ENCODE measurements around the gene SDF2. TPM values are rescaled to one million over a fixed set of nuclear protein-coding genes. Genes with fewer than 3 reads are reported as not detected.
"Not testable (repeated sequence)": the region's sequence is repeated elsewhere in the genome, so short reads cannot be mapped to it uniquely, and the experiment has no call there.

SDF2 gene
- total RNA-seq, 2 experiments from 2014 or later = 30.3 to 30.9 TPM

DNA sequence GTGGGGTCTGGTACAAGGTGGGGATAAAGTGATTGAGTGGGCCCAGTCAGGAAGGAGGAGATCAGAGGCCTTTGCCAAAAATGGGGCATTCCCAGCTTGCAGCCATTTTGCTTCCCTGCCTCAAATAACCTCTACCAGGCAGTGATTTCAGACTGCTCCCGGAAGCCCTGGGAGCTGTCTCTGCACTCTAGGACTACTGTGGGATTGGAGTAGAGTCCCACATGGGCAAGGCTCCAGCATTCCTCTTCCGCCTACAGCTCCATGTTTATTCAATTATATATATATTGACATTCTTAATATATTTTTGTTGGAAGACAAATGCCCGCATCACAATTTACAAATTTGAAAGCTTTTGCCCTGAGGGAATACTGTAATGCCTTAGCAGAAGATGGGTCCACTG lies 13.8 kb upstream of the SDF2 start:
- no peak overlapping the region for H3K27ac Mint-ChIP-seq
- no peaks in the 10 kb centered on the region for H3K4me1 Mint-ChIP-seq (ENCODE audit: low read depth)
- CTCF ChIA-PET = interaction anchor here (0.6 to 2.8 kb wide), 4 partner anchors 28 to 66 kb away, joined by 3 to 22 read pairs (median 4); no protein-coding TSS in a partner anchor
- H3K36me3 Mint-ChIP-seq (ENCODE audit: low read depth) = peaks cover 50% of the 10 kb centered on the region
- intact Hi-C loops (cut with micrococcal nuclease) = no loop called here
- H3K9me3 Mint-ChIP-seq = no peaks in the 10 kb centered on the region
- H3K27me3 Mint-ChIP-seq (ENCODE audit: low read depth) = no peaks in the 10 kb centered on the region
- no peak overlapping the region for H3K4me3 Mint-ChIP-seq
- no peak for DNase-seq

DNA sequence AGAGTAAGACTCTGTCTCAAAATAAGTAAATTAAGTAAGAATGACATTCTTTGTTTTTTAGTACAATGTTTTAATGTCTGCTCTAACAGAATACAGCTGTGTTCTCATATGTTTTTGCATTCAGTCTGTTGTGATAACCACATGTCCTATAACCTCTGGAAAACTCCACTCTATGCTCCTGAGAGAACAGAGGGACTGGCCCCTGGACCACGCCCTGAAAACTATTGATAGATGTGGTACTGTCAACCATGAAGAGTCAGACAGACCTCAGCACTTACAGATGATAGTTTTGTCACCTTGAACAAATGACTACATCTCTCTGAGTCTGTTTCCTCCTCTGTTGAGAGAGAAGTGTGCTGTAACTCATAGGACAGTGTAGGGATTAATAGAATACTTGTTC lies 8.2 kb upstream of the SDF2 start:
- Mint-ChIP-seq H3K9me3 (no peaks in the 10 kb centered on the region), H3K27ac (no peak overlapping the region), H3K4me3 (no peak overlapping the region), H3K27me3 (ENCODE audit: low read depth) (no peaks in the 10 kb centered on the region), H3K4me1 (ENCODE audit: low read depth) (peaks cover 31% of the 10 kb centered on the region), H3K36me3 (ENCODE audit: low read depth) (peaks cover 37% of the 10 kb centered on the region)
- CTCF ChIA-PET = no interaction called here
- intact Hi-C loops (cut with micrococcal nuclease) = no loop called here
- DNase-seq = no peak

DNA sequence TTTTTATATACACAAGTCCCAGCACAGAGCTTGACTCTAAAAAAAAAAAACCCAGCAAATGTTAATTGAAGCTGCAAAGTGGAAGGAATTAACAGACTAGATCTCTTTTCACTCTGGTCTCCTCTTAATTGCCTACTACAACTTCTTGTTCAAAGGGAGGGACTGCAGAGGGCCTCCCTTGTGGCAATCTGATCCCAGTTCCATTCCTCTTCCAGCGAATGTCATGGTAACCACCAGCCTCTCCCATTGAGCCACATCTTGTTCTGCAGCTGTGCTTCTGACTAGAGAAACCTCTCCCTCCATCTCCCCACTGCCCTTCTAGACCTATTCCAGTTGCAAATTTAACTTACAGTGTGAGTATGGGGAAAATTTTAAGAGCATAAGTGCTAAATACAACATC lies 6.2 kb upstream of the SDF2 start:
- peaks cover 27% of the 10 kb centered on the region for H3K36me3 Mint-ChIP-seq (ENCODE audit: low read depth)
- no peak overlapping the region for H3K4me3 Mint-ChIP-seq
- intact Hi-C loops (cut with micrococcal nuclease) = no loop called here
- CTCF ChIA-PET = interaction anchor here (0.6 kb wide), 1 partner anchor 10 kb away, joined by 3 read pairs; no protein-coding TSS in a partner anchor
- H3K27ac Mint-ChIP-seq = no peak overlapping the region
- H3K4me1 Mint-ChIP-seq (ENCODE audit: low read depth) = peaks cover 52% of the 10 kb centered on the region
- no peaks in the 10 kb centered on the region for H3K27me3 Mint-ChIP-seq (ENCODE audit: low read depth)
- DNase-seq = no peak
- H3K9me3 Mint-ChIP-seq = no peaks in the 10 kb centered on the region

DNA sequence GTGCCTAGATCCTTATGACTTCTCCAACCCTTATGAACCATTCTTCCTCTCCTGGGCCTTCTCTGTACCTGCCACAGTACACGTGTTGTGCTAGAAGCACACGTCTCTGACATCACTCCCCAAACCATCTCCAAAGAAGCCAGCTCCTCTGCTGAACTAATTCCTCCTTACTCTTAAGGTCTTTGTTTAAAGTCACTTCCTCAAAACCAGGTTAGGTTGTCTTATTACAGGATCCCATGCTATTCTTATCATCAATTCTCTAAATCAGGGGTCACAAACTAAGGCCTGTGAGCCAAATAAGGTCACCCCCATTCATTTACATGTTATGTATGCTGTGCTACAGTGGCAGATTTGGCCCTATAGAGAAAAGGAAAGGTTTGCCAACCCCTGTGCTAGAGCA lies 4.3 kb upstream of the SDF2 start:
- Mint-ChIP-seq H3K27me3 (ENCODE audit: low read depth) (no peaks in the 10 kb centered on the region), H3K4me3 (no peak overlapping the region), H3K36me3 (ENCODE audit: low read depth) (peaks cover 24% of the 10 kb centered on the region), H3K27ac (no peak overlapping the region), H3K9me3 (no peaks in the 10 kb centered on the region), H3K4me1 (ENCODE audit: low read depth) (peaks cover 58% of the 10 kb centered on the region)
- CTCF ChIA-PET = interaction anchor here (0.8 to 0.9 kb wide), 2 partner anchors 19 to 22 kb away, joined by 3 read pairs; no protein-coding TSS in a partner anchor
- intact Hi-C loops (cut with micrococcal nuclease) = no loop called here
- DNase-seq = no peak

DNA sequence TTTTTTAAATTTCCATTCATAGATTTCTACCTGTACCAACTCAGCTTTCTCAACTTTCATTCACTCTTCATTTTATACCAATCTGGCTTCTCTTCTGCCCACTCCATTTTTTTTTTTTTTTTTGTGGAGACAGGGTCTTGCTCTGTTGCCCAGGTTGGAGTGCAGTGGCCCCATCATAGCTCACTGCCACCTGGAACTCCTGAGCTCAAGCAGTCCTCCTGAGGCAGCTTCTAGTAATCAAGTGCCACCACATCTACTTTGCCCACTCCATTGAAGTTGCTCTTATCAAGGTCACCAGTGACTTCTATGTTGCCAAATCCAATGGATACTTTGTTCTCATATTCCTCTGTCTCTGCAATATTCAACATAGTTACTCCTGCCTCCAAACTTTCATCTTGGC lies 2.0 kb upstream of the SDF2 start:
- CTCF ChIA-PET = interaction anchor here (4.3 kb wide), 1 partner anchor 18 kb away, joined by 56 read pairs; the partner anchor contains the start of gene BLTP2
- no peaks in the 10 kb centered on the region for H3K9me3 Mint-ChIP-seq
- peaks cover 28% of the 10 kb centered on the region for H3K36me3 Mint-ChIP-seq (ENCODE audit: low read depth)
- peak overlapping the region; percentile 100 for H3K27ac Mint-ChIP-seq
- intact Hi-C loops (cut with micrococcal nuclease) = loop anchor here (2.0 to 5.0 kb wide), 2 partner anchors 55 to 289 kb away; partner anchors contain the start of genes PHF12 and RPL23A
- H3K4me3 Mint-ChIP-seq = peak overlapping the region; percentile 98
- DNase-seq = no peak
- H3K4me1 Mint-ChIP-seq (ENCODE audit: low read depth) = peaks cover 63% of the 10 kb centered on the region
- no peaks in the 10 kb centered on the region for H3K27me3 Mint-ChIP-seq (ENCODE audit: low read depth)

DNA sequence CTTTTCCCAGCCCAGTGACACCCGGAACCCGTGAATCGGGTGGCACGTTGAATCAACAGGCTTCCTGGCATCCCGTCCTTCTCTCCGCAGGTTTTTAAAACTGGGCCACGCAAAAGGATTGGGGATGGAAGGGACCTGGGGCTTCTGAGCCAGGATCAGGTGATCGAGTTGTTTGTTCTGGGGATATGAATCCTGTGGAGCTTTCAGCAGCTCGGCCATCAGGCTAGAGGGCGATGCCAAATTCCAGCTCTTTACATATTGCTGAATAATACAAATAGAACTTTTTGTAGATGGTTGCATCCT lies 772 bp upstream of the SDF2 start:
- intact Hi-C loops (cut with micrococcal nuclease) = loop anchor here (1.0 to 5.0 kb wide), 4 partner anchors 49 to 290 kb away; partner anchors contain the start of genes PHF12, PROCA1, RPL23A and SPAG5
- H3K36me3 Mint-ChIP-seq (ENCODE audit: low read depth) = peaks cover 29% of the 10 kb centered on the region
- CTCF ChIA-PET = interaction anchor here (0.9 to 4.3 kb wide), 4 partner anchors 9 to 54 kb away, joined by 3 to 56 read pairs (median 7); partner anchors contain the start of gene BLTP2
- no peaks in the 10 kb centered on the region for H3K27me3 Mint-ChIP-seq (ENCODE audit: low read depth)
- DNase-seq = no peak
- no peaks in the 10 kb centered on the region for H3K9me3 Mint-ChIP-seq
- peaks cover 54% of the 10 kb centered on the region for H3K4me1 Mint-ChIP-seq (ENCODE audit: low read depth)
- peak overlapping the region; percentile 98 for H3K4me3 Mint-ChIP-seq
- peak overlapping the region; percentile 100 for H3K27ac Mint-ChIP-seq

DNA sequence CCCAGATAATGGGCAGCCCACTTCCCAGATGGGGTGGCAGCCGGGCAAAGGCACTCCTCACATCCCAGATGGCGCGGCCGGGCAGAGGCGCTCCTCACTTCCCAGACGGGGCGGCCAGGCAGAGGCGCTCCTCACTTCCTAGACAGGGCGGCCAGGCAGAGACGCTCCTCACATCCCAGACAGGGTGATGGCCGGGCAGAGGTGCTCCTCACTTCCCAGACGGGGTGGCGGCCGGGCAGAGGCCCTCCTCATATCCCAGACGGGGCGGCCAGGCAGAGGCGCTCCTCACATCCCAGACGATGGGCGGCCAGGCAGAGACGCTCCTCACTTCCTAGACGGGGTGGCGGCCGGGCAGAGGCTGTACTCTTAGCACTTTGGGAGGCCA lies 2.2 kb downstream of the SDF2 start:
- H3K9me3 Mint-ChIP-seq; H3K27ac Mint-ChIP-seq; CTCF ChIA-PET; DNase-seq; H3K27me3 Mint-ChIP-seq (ENCODE audit: low read depth); H3K4me3 Mint-ChIP-seq; intact Hi-C loops (cut with micrococcal nuclease): not testable (repeated sequence)
- peaks cover 22% of the 10 kb centered on the region for H3K36me3 Mint-ChIP-seq (ENCODE audit: low read depth)
- peaks cover 45% of the 10 kb centered on the region for H3K4me1 Mint-ChIP-seq (ENCODE audit: low read depth)

DNA sequence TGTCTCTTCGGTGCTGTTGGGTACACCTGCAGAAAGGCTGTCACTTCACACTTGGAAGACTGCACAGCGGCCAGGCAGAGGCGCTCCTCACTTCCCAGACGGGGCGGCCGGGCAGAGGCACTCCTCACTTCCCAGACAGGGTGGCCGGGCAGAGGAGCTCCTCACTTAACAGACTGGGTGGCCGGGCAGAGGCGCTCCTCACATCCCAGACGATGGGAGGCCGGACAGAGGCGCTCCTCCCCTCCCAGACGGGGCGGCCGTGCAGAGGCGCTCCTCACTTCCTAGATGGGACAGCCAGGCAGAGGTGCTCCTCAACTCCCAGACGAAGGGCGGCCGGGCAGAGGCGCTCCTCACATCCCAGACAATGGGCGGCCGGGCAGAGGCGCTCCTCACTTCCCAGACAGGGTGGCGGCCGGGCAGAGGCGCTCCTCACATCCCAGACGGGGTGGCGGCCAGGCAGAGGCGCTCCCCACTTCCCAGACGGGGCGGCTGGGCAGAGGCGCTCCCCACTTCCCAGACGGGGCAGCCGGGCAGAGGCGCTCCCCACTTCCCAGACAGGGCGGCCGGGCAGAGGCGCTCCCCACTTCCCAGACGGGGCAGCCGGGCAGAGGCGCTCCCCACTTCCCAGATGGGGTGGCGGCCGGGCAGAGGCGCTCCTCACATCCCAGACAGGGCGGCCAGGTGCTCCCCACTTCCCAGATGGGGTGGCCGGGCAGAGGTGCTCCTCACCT lies 2.8 kb downstream of the SDF2 start:
- H3K9me3 Mint-ChIP-seq; intact Hi-C loops (cut with micrococcal nuclease); H3K27ac Mint-ChIP-seq; H3K27me3 Mint-ChIP-seq (ENCODE audit: low read depth); H3K4me3 Mint-ChIP-seq; CTCF ChIA-PET; DNase-seq: not testable (repeated sequence)
- H3K4me1 Mint-ChIP-seq (ENCODE audit: low read depth) = peaks cover 40% of the 10 kb centered on the region
- H3K36me3 Mint-ChIP-seq (ENCODE audit: low read depth) = peaks cover 22% of the 10 kb centered on the region

DNA sequence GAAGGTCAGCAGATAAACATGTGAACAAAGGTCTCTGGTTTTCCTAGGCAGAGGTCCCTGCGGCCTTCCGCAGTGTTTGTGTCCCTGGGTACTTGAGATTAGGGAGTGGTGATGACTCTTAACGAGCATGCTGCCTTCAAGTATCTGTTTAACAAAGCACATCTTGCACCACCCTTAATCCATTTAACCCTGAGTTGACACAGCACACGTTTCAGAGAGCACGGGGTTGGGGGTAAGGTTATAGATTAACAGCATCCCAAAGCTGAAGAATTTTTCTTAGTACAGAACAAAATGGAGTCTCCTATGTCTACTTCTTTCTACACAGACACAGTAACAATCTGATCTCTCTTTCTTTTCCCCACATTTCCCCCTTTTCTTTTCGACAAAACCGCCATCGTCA lies 3.4 kb downstream of the SDF2 start:
- H3K9me3 Mint-ChIP-seq; DNase-seq; H3K27ac Mint-ChIP-seq; intact Hi-C loops (cut with micrococcal nuclease); H3K27me3 Mint-ChIP-seq (ENCODE audit: low read depth); H3K4me3 Mint-ChIP-seq: not testable (repeated sequence)
- H3K4me1 Mint-ChIP-seq (ENCODE audit: low read depth) = peaks cover 34% of the 10 kb centered on the region
- CTCF ChIA-PET = interaction anchor here (1.3 kb wide), 1 partner anchor 11 kb away, joined by 5 read pairs; no protein-coding TSS in a partner anchor
- peaks cover 20% of the 10 kb centered on the region for H3K36me3 Mint-ChIP-seq (ENCODE audit: low read depth)

DNA sequence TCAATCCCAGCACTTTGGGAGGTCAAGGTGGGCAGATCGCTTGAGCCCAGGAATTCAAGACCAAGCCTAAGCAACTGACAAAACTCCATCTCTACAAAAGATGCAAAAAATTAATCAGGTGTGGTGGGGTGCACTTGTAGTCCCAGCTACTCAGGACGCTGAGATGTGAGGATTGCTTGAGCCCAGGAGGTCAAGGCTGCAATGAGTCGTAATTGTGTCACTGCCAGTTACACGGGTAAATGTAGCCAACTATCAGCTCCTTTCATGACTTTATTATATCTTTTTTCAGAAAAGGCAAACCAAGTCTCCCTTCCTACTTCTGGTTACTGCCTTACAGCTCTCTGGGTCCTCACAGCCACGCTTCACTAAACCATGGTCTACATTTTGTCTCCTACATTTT lies 4.0 kb downstream of the SDF2 start:
- H3K36me3 Mint-ChIP-seq (ENCODE audit: low read depth) = peaks cover 17% of the 10 kb centered on the region
- no peaks in the 10 kb centered on the region for H3K9me3 Mint-ChIP-seq
- intact Hi-C loops (cut with micrococcal nuclease) = no loop called here
- no peak overlapping the region for H3K4me3 Mint-ChIP-seq
- no peak overlapping the region for H3K27ac Mint-ChIP-seq
- CTCF ChIA-PET = interaction anchor here (0.7 to 1.3 kb wide), 2 partner anchors 11 to 14 kb away, joined by 3 to 5 read pairs; no protein-coding TSS in a partner anchor
- H3K27me3 Mint-ChIP-seq (ENCODE audit: low read depth) = no peaks in the 10 kb centered on the region
- H3K4me1 Mint-ChIP-seq (ENCODE audit: low read depth) = peaks cover 31% of the 10 kb centered on the region
- DNase-seq = no peak

DNA sequence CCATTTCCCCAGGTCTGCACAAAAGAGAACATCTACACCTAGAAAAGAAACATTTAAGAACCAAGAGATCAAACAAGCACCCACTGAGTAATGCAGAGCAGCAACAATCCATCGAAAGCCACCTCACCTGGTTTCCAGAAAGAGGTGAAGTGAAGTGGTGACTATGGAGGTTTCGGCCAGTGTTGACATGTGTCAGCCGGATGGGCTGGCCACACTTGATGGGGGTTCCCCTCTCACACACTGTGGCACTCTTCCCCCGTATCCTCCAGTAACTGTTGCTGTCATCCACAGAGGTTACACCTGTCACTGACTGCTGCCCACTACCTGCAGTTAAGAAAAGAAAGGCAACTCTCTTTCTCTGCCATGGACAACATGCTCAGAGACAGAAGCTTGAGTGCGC lies 6.5 kb downstream of the SDF2 start:
- no peak overlapping the region for H3K4me3 Mint-ChIP-seq

DNA sequence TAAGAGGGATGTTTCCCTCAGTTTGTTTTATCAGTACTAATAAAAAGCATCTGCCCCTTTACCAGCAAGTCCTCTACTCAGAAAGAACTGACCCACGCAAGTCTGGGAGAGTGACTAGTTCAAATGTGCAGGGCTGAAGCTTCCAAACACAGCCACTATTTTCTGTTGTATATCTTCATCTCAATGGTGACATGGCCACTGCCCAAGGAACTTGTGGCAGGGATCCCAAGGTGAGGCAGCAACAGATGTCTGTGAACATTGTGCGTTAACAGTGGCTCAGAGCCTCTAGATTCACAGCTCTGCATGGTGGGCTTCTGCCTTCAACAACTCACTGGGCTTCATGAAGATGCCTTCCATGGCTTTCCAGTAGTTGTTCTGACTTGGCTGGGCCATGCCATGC lies 13.0 kb downstream of the SDF2 start:
- peaks cover 9% of the 10 kb centered on the region for H3K36me3 Mint-ChIP-seq (ENCODE audit: low read depth)
- no peak for DNase-seq
- CTCF ChIA-PET = interaction anchor here (0.6 to 3.2 kb wide), 4 partner anchors 14 to 70 kb away, joined by 3 to 22 read pairs (median 8); partner anchors contain the start of genes SDF2 and SUPT6H
- no peak overlapping the region for H3K4me3 Mint-ChIP-seq
- H3K9me3 Mint-ChIP-seq = no peaks in the 10 kb centered on the region
- no peak overlapping the region for H3K27ac Mint-ChIP-seq
- H3K27me3 Mint-ChIP-seq (ENCODE audit: low read depth) = no peaks in the 10 kb centered on the region
- intact Hi-C loops (cut with micrococcal nuclease) = loop anchor here (5.0 kb wide), 1 partner anchor 254 kb away; the partner anchor contains the start of gene DHRS13
- H3K4me1 Mint-ChIP-seq (ENCODE audit: low read depth) = peaks cover 27% of the 10 kb centered on the region

More for the DNA sequence above, 6.5 kb downstream of the SDF2 start:
- Mint-ChIP-seq H3K36me3 (ENCODE audit: low read depth) (peaks cover 12% of the 10 kb centered on the region), H3K9me3 (no peaks in the 10 kb centered on the region), H3K27ac (no peak overlapping the region), H3K27me3 (ENCODE audit: low read depth) (no peaks in the 10 kb centered on the region), H3K4me1 (ENCODE audit: low read depth) (peaks cover 19% of the 10 kb centered on the region)
- no peak for DNase-seq
- CTCF ChIA-PET = no interaction called here
- intact Hi-C loops (cut with micrococcal nuclease) = no loop called here
